COLO668 (cell line): Measurements from ENCODE around the gene SAYSD1.
"Not testable (repeated sequence)": the region's sequence is repeated elsewhere in the genome, so short reads cannot be mapped to it uniquely, and the experiment has no call there.

Experiments used
- DNase-seq: peaks from one replicate; lab custom pipeline; 2025; ENCODE audit not compliant: unreplicated experiment; lab: John Stamatoyannopoulos, UW

SAYSD1 gene

GRCh38 chr6:39114704-39115599, at the start of gene SAYSD1:
Gene SAYSD1, minus strand, starts transcription at chr6:39115186. Its CDS starts 97 bp downstream, at chr6:39115089.
- DNase-seq = peak; percentile 95

GRCh38 chr6:39157511-39157910, 42.5 kb upstream of the SAYSD1 start:
- DNase-seq = no peak

GRCh38 chr6:39156801-39157200, 41.8 kb upstream of the SAYSD1 start:
- DNase-seq = no peak

- no peak for DNase-seq
Observed at GRCh38 chr6:39154705-39155104, 39.7 kb upstream of the SAYSD1 start.

- no peak for DNase-seq
Observed at GRCh38 chr6:39153766-39154397, 38.9 kb upstream of the SAYSD1 start.

GRCh38 chr6:39152262-39152661, 37.3 kb upstream of the SAYSD1 start:
- no peak for DNase-seq

GRCh38 chr6:39151211-39151610, 36.2 kb upstream of the SAYSD1 start:
- DNase-seq = no peak

GRCh38 chr6:39144481-39145173, 29.6 kb upstream of the SAYSD1 start:
- DNase-seq = no peak

- DNase-seq = no peak
Observed at GRCh38 chr6:39143238-39143930, 28.4 kb upstream of the SAYSD1 start.

GRCh38 chr6:39140556-39141167, 25.7 kb upstream of the SAYSD1 start:
- no peak for DNase-seq

- DNase-seq = no peak
Observed at GRCh38 chr6:39137245-39137644, 22.3 kb upstream of the SAYSD1 start.

- DNase-seq = not testable (repeated sequence)
Observed at GRCh38 chr6:39136207-39136606, 21.2 kb upstream of the SAYSD1 start.

- DNase-seq = not testable (repeated sequence)
Observed at GRCh38 chr6:39134761-39135160, 19.8 kb upstream of the SAYSD1 start.

GRCh38 chr6:39130691-39131090, 15.7 kb upstream of the SAYSD1 start:
- DNase-seq = no peak

- no peak for DNase-seq
Observed at GRCh38 chr6:39128832-39129231, 13.8 kb upstream of the SAYSD1 start.

- no peak for DNase-seq
Observed at GRCh38 chr6:39128106-39128505, 13.1 kb upstream of the SAYSD1 start.

GRCh38 chr6:39124114-39124513, 9.1 kb upstream of the SAYSD1 start:
- DNase-seq = no peak

GRCh38 chr6:39118921-39119320, 3.9 kb upstream of the SAYSD1 start:
- DNase-seq = no peak

GRCh38 chr6:39114388-39114703, 640 bp downstream of the SAYSD1 start:
- no peak for DNase-seq

GRCh38 chr6:39113788-39114187, 1.2 kb downstream of the SAYSD1 start:
- DNase-seq = no peak

GRCh38 chr6:39111280-39111679, 3.7 kb downstream of the SAYSD1 start:
- DNase-seq = no peak
